Immature natural killer cell (primary cell): ENCODE results near the gene PTCRA. TPM values are rescaled to one million over a fixed set of nuclear protein-coding genes. Genes with fewer than 3 reads are reported as not detected.
"Not testable (repeated sequence)": the region's sequence is repeated elsewhere in the genome, so short reads cannot be mapped to it uniquely, and the experiment has no call there.

Experiments used
- DNase-seq, 3 donors: peaks; one replicate each; pipeline ENCODE4 v3.0.0; 2022; ENCODE audit warnings: mixed read lengths in 1 of 3
- H3K27ac Mint-ChIP-seq, 6 donors: one replicate each; pipeline ENCODE4 v1.8.0; 2020; ENCODE audit warnings: mixed read lengths in 6 of 6, mild to moderate bottlenecking in 5 of 6, inconsistent platforms in 4 of 6, moderate library complexity in 3 of 6
- H3K27me3 Mint-ChIP-seq, 3 donors: one replicate each; pipeline ENCODE4 v1.8.0; 2020 to 2021; ENCODE audit warnings: low read depth in 3 of 3, mild to moderate bottlenecking in 3 of 3, mixed read lengths in 3 of 3, moderate library complexity in 3 of 3, inconsistent platforms in 1 of 3
- H3K36me3 Mint-ChIP-seq, 3 donors: one replicate each; pipeline ENCODE4 v1.8.0; 2020; ENCODE audit warnings: mixed read lengths in 3 of 3, inconsistent platforms in 2 of 3, mild to moderate bottlenecking in 2 of 3
- H3K4me1 Mint-ChIP-seq, 2 donors: one replicate each; pipeline ENCODE4 v1.8.0; 2020; ENCODE audit warnings: inconsistent platforms in 2 of 2, mild to moderate bottlenecking in 2 of 2, mixed read lengths in 2 of 2, moderate library complexity in 1 of 2
- H3K4me3 Mint-ChIP-seq, 5 donors: one replicate each; pipeline ENCODE4 v1.8.0; 2020; ENCODE audit warnings: mild to moderate bottlenecking in 5 of 5, mixed read lengths in 5 of 5, inconsistent platforms in 3 of 5, moderate library complexity in 3 of 5
- H3K9me3 Mint-ChIP-seq, 6 donors: one replicate each; pipeline ENCODE4 v1.8.0; 2020; ENCODE audit warnings: mild to moderate bottlenecking in 6 of 6, mixed read lengths in 6 of 6, inconsistent platforms in 4 of 6, moderate library complexity in 3 of 6
- polyA plus RNA-seq, 3 donors: library from polyadenylated mRNA; unstranded; fragments of 300-500 nt; fragmentation: Illumina TruSeq; gene quantifications; one replicate each; pipeline ENCODE4 v1.2.3, GENCODE V29; 2021

The PTCRA gene
- polyA plus RNA-seq = 1 to 10 TPM in 1 of 3 donors, under 1 TPM in 1, not detected in 1; 0.62 to 3.1 TPM

- no peak within 1 kb of the TSS for H3K27ac Mint-ChIP-seq
- DNase-seq = no peak
- peaks cover 0 to 2% (median 0%) of the 10 kb centered on the region in 3 donors for H3K36me3 Mint-ChIP-seq
- H3K27me3 Mint-ChIP-seq = peaks cover 2 to 8% (median 6%) of the 10 kb centered on the region in 3 donors
- no peaks in the 10 kb centered on the region for H3K4me1 Mint-ChIP-seq
- no peaks in the 10 kb centered on the region for H3K9me3 Mint-ChIP-seq
- no peak within 1 kb of the TSS for H3K4me3 Mint-ChIP-seq
Measured at GRCh38 chr6:42915732-42916131, at the start of gene PTCRA. Gene PTCRA (plus strand): TSS chr6:42916053. CDS start chr6:42916070, 17 bp downstream.

- peak overlapping the region in 5 of 6 donors; percentile 23 to 67 (median 32) for H3K27ac Mint-ChIP-seq
Measured at GRCh38 chr6:42870145-42870936, 45.5 kb upstream of the PTCRA start.

GRCh38 chr6:42871711-42872110 is 44.1 kb upstream of the PTCRA start:
- H3K27me3 Mint-ChIP-seq = peaks cover 0 to 4% (median 0%) of the 10 kb centered on the region in 3 donors
- no peak for DNase-seq
- H3K4me3 Mint-ChIP-seq = no peak overlapping the region
- peaks cover 0 to 2% of the 10 kb centered on the region in 2 donors for H3K4me1 Mint-ChIP-seq
- H3K27ac Mint-ChIP-seq = peak overlapping the region in 2 of 6 donors; percentile 39 to 45
- H3K36me3 Mint-ChIP-seq = peaks cover 9 to 13% (median 12%) of the 10 kb centered on the region in 3 donors
- H3K9me3 Mint-ChIP-seq = no peaks in the 10 kb centered on the region

More at GRCh38 chr6:42870145-42870936, 45.5 kb upstream of the PTCRA start:
- H3K36me3 Mint-ChIP-seq = peaks cover 15 to 22% (median 16%) of the 10 kb centered on the region in 3 donors
- no peak overlapping the region for H3K4me3 Mint-ChIP-seq
- no peaks in the 10 kb centered on the region for H3K9me3 Mint-ChIP-seq
- DNase-seq = no peak
- peaks cover 0 to 4% (median 0%) of the 10 kb centered on the region in 3 donors for H3K27me3 Mint-ChIP-seq
- H3K4me1 Mint-ChIP-seq = peaks cover 0 to 2% of the 10 kb centered on the region in 2 donors

GRCh38 chr6:42873313-42873712 is 42.5 kb upstream of the PTCRA start:
- Mint-ChIP-seq H3K4me3 (no peak overlapping the region), H3K36me3 (peaks cover 0 to 3% (median 3%) of the 10 kb centered on the region in 3 donors), H3K9me3 (no peaks in the 10 kb centered on the region), H3K27me3 (peaks cover 0 to 4% (median 0%) of the 10 kb centered on the region in 3 donors), H3K27ac (peak overlapping the region in 3 of 6 donors; percentile 15 to 41 (median 23)), H3K4me1 (peaks cover 0 to 2% of the 10 kb centered on the region in 2 donors)
- no peak for DNase-seq

- DNase-seq = no peak
- no peaks in the 10 kb centered on the region for H3K9me3 Mint-ChIP-seq
- H3K27me3 Mint-ChIP-seq = peaks cover 9 to 11% (median 10%) of the 10 kb centered on the region in 3 donors
- H3K36me3 Mint-ChIP-seq = peaks cover 0 to 4% (median 0%) of the 10 kb centered on the region in 3 donors
- H3K4me1 Mint-ChIP-seq = peaks cover 21 to 22% of the 10 kb centered on the region in 2 donors
- H3K4me3 Mint-ChIP-seq = peak overlapping the region; percentile 23 to 67 (median 41)
- H3K27ac Mint-ChIP-seq = peak overlapping the region in 1 of 6 donors; percentile 53
Measured at GRCh38 chr6:42877695-42878094, 38.2 kb upstream of the PTCRA start.

GRCh38 chr6:42879372-42880239 is 36.2 kb upstream of the PTCRA start, which contains the start of gene RPL7L1:
Gene RPL7L1 (plus strand): TSS chr6:42879616. CDS start chr6:42879911, 295 bp downstream.
- peaks cover 11 to 19% (median 13%) of the 10 kb centered on the region in 3 donors for H3K36me3 Mint-ChIP-seq
- H3K4me3 Mint-ChIP-seq = peak within 1 kb of the TSS; percentile 94 to 98 (median 96)
- H3K4me1 Mint-ChIP-seq = peaks cover 25 to 35% of the 10 kb centered on the region in 2 donors
- peaks cover 8 to 10% (median 9%) of the 10 kb centered on the region in 3 donors for H3K27me3 Mint-ChIP-seq
- H3K9me3 Mint-ChIP-seq = no peaks in the 10 kb centered on the region
- peak; percentile 87 to 89 (median 88) for DNase-seq
- H3K27ac Mint-ChIP-seq = peak within 1 kb of the TSS; percentile 95 to 99 (median 97)

GRCh38 chr6:42880240-42880817 is 35.5 kb upstream of the PTCRA start:
- peak overlapping the region; percentile 94 to 98 (median 96) for H3K4me3 Mint-ChIP-seq
- H3K36me3 Mint-ChIP-seq = peaks cover 11 to 19% (median 16%) of the 10 kb centered on the region in 3 donors
- H3K9me3 Mint-ChIP-seq, DNase-seq: not testable (repeated sequence)
- peaks cover 8 to 10% (median 9%) of the 10 kb centered on the region in 3 donors for H3K27me3 Mint-ChIP-seq
- H3K27ac Mint-ChIP-seq = peak overlapping the region; percentile 95 to 99 (median 97)
- peaks cover 25 to 35% of the 10 kb centered on the region in 2 donors for H3K4me1 Mint-ChIP-seq

- H3K9me3 Mint-ChIP-seq, DNase-seq: not testable (repeated sequence)
Measured at GRCh38 chr6:42880871-42881270, 35.0 kb upstream of the PTCRA start.

GRCh38 chr6:42885702-42886101 is 30.2 kb upstream of the PTCRA start:
- peaks cover 2 to 3% (median 2%) of the 10 kb centered on the region in 3 donors for H3K27me3 Mint-ChIP-seq
- no peak for DNase-seq
- peaks cover 15 to 29% (median 25%) of the 10 kb centered on the region in 3 donors for H3K36me3 Mint-ChIP-seq
- H3K9me3 Mint-ChIP-seq = no peaks in the 10 kb centered on the region
- H3K4me3 Mint-ChIP-seq = no peak overlapping the region
- H3K27ac Mint-ChIP-seq = peak overlapping the region in 1 of 6 donors; percentile 14
- peaks cover 16 to 28% of the 10 kb centered on the region in 2 donors for H3K4me1 Mint-ChIP-seq

More at GRCh38 chr6:42880871-42881270, 35.0 kb upstream of the PTCRA start:
- Mint-ChIP-seq H3K4me3 (peak overlapping the region; percentile 94 to 98 (median 96)), H3K36me3 (peaks cover 11 to 22% (median 19%) of the 10 kb centered on the region in 3 donors), H3K27ac (peak overlapping the region; percentile 95 to 99 (median 97)), H3K4me1 (peaks cover 25 to 35% of the 10 kb centered on the region in 2 donors), H3K27me3 (peaks cover 8 to 10% (median 9%) of the 10 kb centered on the region in 3 donors)

GRCh38 chr6:42888201-42888600 is 27.7 kb upstream of the PTCRA start:
- Mint-ChIP-seq H3K4me1 (peaks cover 19 to 26% of the 10 kb centered on the region in 2 donors), H3K36me3 (peaks cover 12 to 26% (median 20%) of the 10 kb centered on the region in 3 donors), H3K27ac (peak overlapping the region in 1 of 6 donors; percentile 30)
- H3K4me3 Mint-ChIP-seq, H3K9me3 Mint-ChIP-seq, H3K27me3 Mint-ChIP-seq, DNase-seq: not testable (repeated sequence)

- Mint-ChIP-seq H3K4me1 (peaks cover 15 to 16% of the 10 kb centered on the region in 2 donors), H3K27ac (peak overlapping the region; percentile 85 to 97 (median 94)), H3K27me3 (peaks cover 4 to 5% (median 4%) of the 10 kb centered on the region in 3 donors), H3K4me3 (peak overlapping the region; percentile 96 to 99 (median 98)), H3K9me3 (no peaks in the 10 kb centered on the region), H3K36me3 (peaks cover 4 to 14% (median 10%) of the 10 kb centered on the region in 3 donors)
- DNase-seq = no peak
Measured at GRCh38 chr6:42889815-42890214, 26.0 kb upstream of the PTCRA start.

- Mint-ChIP-seq H3K36me3 (peaks cover 4 to 13% (median 10%) of the 10 kb centered on the region in 3 donors), H3K27ac (peak overlapping the region; percentile 85 to 97 (median 94)), H3K27me3 (peaks cover 4 to 5% (median 4%) of the 10 kb centered on the region in 3 donors), H3K4me3 (peak overlapping the region; percentile 96 to 99 (median 98)), H3K9me3 (no peaks in the 10 kb centered on the region), H3K4me1 (peaks cover 15 to 16% of the 10 kb centered on the region in 2 donors)
- DNase-seq = peak; percentile 89 to 90 (median 89)
Measured at GRCh38 chr6:42890311-42891198, 25.3 kb upstream of the PTCRA start.
